ENCODE data around the gene MZF1.

GRCh38 chr19:58584498-58585441, 11.6 kb upstream of the MZF1 start:
- TF ChIP-seq, protein P1, sequence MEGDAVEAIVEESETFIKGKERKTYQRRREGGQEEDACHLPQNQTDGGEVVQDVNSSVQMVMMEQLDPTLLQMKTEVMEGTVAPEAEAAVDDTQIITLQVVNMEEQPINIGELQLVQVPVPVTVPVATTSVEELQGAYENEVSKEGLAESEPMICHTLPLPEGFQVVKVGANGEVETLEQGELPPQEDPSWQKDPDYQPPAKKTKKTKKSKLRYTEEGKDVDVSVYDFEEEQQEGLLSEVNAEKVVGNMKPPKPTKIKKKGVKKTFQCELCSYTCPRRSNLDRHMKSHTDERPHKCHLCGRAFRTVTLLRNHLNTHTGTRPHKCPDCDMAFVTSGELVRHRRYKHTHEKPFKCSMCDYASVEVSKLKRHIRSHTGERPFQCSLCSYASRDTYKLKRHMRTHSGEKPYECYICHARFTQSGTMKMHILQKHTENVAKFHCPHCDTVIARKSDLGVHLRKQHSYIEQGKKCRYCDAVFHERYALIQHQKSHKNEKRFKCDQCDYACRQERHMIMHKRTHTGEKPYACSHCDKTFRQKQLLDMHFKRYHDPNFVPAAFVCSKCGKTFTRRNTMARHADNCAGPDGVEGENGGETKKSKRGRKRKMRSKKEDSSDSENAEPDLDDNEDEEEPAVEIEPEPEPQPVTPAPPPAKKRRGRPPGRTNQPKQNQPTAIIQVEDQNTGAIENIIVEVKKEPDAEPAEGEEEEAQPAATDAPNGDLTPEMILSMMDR (IDR thresholded peaks at IDR 0.05 in 4 of 5, conservative IDR thresholded peaks at IDR 0.05 in 1 of 5): no peak
- TF ChIP-seq POLR2A (IDR thresholded peaks at IDR 0.05): no peak

Measured in gastrocnemius medialis (tissue), 4 donors.